Adipocyte (in vitro differentiated cells): ENCODE measurements around the gene SLX9.

Experiments
- DNase-seq: peaks from one replicate; pipeline ENCODE4 v3.0.0-alpha.2; 2015; ENCODE audit warnings: low read depth
- H3K27me3 ChIP-seq: replicated peaks from 2 replicates; pipeline ENCODE4 v1.7.0; 2013; ENCODE audit warnings: mild to moderate bottlenecking, low read length, moderate library complexity; ENCODE audit not compliant: control insufficient read depth, insufficient read depth
- H3K36me3 ChIP-seq: 2 replicates; pipeline ENCODE4 v1.7.0; 2013; ENCODE audit warnings: low read length, mild to moderate bottlenecking, moderate library complexity; ENCODE audit not compliant: control insufficient read depth, insufficient read depth, severe bottlenecking
- H3K4me1 ChIP-seq: 2 replicates; pipeline ENCODE4 v1.7.0; 2013; ENCODE audit warnings: mild to moderate bottlenecking, low read length, moderate library complexity; ENCODE audit not compliant: control insufficient read depth, insufficient read depth
- H3K4me3 ChIP-seq: 2 replicates; pipeline ENCODE4 v1.7.0; 2013; ENCODE audit warnings: mild to moderate bottlenecking, low read length, moderate library complexity
- H3K9ac ChIP-seq: 2 replicates; pipeline ENCODE4 v1.7.0; 2013; ENCODE audit warnings: mild to moderate bottlenecking, low read length, moderate library complexity
- H3K9me3 ChIP-seq: 2 replicates; pipeline ENCODE4 v1.7.0; 2013; ENCODE audit warnings: mild to moderate bottlenecking, low read length, moderate library complexity; ENCODE audit not compliant: control insufficient read depth

Gene SLX9

DNA sequence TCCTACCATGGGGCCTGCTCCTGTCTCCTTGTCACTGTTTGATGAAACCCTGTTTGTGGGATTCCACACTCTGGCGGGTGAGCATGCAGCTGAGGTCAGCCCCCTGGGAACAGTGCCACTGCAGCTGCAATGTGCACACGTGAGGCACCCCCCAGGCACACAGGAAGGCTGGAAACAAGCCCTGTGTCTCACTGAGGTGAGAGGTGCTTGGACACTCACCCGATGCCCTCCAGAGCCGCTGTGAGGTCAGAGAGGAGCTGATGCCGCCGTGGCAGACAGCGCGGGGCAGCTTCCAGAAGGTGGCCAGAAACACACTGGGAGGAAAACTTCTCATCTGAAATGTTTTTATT, 49.7 kb downstream of the SLX9 start:
- H3K27me3 ChIP-seq = peaks cover 16% of the 10 kb centered on the region
- no peaks in the 10 kb centered on the region for H3K9me3 ChIP-seq
- H3K36me3 ChIP-seq = no peaks in the 10 kb centered on the region
- no peak overlapping the region for H3K4me3 ChIP-seq
- no peak for DNase-seq
- H3K4me1 ChIP-seq = peaks cover 7% of the 10 kb centered on the region
- no peak overlapping the region for H3K9ac ChIP-seq

DNA sequence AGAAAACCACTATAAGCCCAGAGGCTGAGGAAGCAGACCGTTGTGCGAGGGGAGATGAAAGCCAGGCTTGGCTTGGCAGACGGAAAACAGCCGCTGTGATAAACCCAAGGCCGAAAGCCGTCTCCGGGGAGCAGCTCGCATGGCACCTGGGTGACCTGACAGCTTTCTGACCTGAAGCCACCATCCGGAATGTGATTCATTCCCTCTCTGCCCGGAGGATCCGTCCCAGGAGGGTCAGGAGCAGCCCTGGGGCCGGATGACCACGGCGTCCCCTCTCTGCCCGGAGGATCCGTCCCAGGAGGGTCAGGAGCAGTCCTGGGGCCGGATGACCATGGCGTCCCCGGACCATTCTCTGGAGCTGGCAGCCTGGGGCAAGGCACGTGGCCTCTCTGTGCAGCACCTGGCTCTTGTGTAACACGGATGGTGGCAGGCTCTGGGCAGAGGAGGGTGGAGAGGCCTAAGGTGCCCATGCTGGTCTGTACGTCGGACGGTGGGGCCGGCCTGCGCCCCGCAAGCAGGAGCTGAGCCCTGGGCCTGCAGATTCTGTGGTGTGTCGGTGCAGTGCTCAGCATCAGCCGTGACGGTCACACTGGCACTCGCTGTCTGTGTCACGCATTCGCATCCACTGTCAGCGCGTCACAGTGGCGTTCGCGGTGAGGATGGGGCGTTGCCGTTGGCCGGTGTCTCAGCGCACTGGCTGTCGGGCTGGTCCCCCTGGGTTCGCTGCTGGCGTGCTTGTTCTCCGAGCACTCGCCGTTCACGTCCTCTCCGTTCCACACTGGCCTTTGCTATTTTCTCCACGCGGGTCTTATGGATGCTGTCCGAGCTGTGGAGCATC, 50.3 kb downstream of the SLX9 start:
- H3K9ac ChIP-seq = no peak overlapping the region
- H3K4me1 ChIP-seq = peaks cover 13% of the 10 kb centered on the region
- H3K4me3 ChIP-seq = no peak overlapping the region
- peaks cover 16% of the 10 kb centered on the region for H3K27me3 ChIP-seq
- no peak for DNase-seq
- no peaks in the 10 kb centered on the region for H3K9me3 ChIP-seq
- H3K36me3 ChIP-seq = no peaks in the 10 kb centered on the region

DNA sequence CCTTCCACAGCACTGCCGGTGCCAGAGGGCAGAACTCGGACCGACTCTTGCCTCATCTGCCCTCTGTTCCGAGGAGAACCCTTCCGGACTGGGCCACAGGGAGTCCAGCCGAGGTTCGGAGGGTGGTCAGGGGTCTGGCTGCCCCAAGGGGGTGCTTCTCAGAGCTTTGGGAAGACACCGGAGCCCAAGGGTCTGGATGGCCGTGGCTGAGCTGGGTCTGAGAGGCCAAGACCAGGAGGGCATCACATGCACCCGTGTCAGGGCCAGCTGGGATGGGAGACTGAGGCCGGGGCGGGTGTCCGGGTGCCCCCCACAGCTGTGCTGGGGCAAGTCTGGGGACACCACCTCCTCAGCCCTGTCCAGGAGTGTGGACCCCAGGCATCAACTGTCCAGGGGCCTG, 51.1 kb downstream of the SLX9 start:
- Histone ChIP-seq H3K36me3 (no peaks in the 10 kb centered on the region), H3K4me3 (no peak overlapping the region), H3K4me1 (peaks cover 13% of the 10 kb centered on the region), H3K9ac (no peak overlapping the region), H3K9me3 (no peaks in the 10 kb centered on the region), H3K27me3 (peaks cover 16% of the 10 kb centered on the region)
- DNase-seq = no peak

DNA sequence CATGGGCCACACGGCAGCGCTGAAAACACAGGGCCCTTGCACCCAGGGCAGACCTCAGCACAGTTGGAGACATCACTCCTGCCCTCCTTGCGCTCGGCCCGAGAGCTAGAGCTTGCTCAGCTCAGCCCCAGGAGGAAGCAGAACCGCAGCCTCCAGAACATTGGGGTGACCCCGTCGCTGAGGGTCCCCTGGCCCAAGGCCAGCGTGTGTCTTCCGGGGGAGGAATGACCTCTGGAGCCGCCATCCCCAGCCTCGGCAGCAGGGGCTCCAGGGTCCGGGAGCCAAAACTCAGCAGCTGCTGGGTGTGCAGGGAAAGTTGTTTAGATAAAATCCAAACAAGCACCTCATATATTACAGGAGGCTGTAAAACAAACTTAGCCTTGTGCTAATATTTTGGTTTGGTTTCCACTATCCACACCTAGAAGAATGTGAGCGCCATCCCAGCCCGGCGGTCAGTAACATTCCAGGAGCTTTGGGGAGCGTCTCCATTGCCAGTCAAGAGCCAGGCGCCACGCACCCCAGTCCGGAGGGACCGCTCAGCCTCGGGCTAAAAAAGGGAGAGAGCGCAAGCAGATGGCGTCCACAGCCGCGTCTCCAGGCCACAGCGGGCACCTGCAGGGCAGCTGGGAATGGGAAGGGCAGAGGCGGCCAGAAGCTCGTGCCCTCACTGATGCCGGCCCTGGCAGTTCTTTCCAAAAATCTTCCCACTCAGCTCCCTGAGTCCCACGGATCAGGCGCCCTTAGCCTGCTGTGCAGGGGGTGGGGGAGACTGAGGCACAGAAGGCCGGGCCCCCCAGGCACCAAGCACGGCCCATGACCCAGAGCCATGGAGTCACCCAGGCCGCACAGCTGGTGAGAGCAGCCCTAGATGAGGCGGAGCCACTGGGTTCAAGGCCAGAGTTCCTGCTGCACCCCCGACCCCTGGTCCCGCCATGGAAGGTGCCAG, 52.0 kb downstream of the SLX9 start:
- Histone ChIP-seq H3K9ac (no peak overlapping the region), H3K4me3 (no peak overlapping the region), H3K27me3 (peaks cover 16% of the 10 kb centered on the region), H3K4me1 (peaks cover 13% of the 10 kb centered on the region), H3K36me3 (no peaks in the 10 kb centered on the region), H3K9me3 (no peaks in the 10 kb centered on the region)
- DNase-seq = no peak

DNA sequence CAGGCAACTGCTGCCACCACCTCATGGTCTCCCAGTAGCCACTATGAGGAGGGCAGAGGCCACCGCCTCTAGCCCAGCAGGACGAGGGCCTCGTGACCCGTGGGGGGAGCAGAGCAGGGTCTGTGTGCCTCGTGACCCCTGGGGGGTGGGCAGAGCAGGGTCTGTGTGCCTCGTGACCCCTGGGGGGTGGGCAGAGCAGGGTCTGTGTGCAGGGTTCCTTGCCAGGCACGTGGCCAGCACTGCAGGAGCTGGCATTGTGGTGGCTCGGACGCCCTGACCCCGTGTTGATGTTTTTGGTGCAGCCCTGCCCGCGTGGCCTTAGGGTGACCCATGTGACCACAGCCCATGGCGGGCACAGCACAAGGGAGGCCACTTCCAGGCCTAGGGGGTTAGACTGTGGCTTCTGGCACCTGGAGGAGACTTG, 52.8 kb downstream of the SLX9 start:
- DNase-seq = no peak
- Histone ChIP-seq H3K9me3 (no peaks in the 10 kb centered on the region), H3K36me3 (no peaks in the 10 kb centered on the region), H3K4me3 (no peak overlapping the region), H3K27me3 (peaks cover 16% of the 10 kb centered on the region), H3K9ac (no peak overlapping the region), H3K4me1 (peaks cover 13% of the 10 kb centered on the region)

DNA sequence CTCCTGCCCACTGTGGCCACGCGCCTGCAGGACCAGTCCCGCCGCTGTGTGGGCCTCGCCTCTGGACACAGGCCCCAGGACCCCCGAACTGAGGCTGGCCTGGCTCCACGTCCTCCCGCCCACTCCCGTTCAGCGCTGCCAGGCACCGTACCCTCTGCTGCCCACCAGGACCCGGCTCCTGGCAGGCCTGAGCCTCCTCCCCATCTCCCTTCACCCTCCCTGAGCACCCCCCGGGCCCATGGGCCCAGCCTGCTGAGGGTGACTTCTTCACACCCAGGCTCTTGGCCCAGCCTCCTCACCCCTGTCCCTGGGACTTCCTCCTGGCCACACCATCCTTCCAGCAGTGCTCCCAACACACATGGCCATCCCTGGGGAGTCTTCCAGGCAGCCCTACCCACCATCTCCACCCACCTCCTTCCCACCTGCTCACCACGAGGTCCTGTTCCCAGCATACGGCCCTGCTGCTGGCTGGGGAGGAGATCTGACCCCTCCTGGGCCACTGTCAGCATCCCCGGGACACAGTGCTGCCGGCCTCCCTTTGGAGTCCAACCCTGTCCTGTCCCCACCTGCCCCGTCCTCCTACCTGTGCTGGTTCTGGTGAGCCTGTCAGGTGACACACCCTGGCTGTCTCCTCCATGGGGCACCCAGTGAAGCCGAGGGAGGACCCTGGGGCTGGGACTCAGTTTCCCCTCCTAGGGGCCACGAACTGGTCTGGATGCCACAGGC, 53.7 kb downstream of the SLX9 start:
- peaks cover 16% of the 10 kb centered on the region for H3K27me3 ChIP-seq
- no peak overlapping the region for H3K9ac ChIP-seq
- H3K9me3 ChIP-seq = no peaks in the 10 kb centered on the region
- no peak overlapping the region for H3K4me3 ChIP-seq
- H3K4me1 ChIP-seq = peaks cover 13% of the 10 kb centered on the region
- H3K36me3 ChIP-seq = no peaks in the 10 kb centered on the region
- no peak for DNase-seq

DNA sequence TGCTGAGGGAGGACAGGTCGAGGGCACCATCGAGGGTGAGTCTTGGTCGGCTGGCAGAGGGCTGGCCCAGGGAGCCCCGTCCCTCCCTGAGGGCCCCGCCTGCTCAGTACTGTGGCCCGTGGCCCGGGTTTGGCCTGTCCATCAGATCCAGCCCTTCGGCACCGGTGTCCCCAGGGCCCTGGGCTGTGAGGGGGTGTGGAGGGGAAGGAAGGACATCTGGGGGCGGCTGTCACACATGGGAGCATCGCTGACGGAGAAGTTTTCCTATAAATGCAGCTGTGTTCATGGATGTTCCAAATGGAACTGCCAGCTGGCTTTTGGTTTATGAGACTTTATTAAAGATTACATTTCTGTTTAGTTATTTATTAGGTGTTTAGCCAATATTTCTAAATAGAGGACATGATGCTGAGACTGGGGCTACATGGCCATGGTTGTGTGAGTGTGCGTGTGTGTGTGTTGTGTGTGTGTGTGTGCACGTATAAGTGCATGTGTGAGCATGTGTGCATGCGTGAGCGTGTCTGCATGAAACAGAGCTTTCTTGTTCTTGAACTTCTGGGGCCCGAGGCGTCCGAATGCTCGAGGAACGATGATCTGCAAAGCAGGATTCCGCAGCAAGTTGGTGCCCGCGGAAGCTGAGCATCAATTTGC, 54.3 kb downstream of the SLX9 start:
- Histone ChIP-seq H3K9me3 (no peaks in the 10 kb centered on the region), H3K27me3 (peaks cover 16% of the 10 kb centered on the region), H3K4me3 (no peak overlapping the region), H3K9ac (no peak overlapping the region), H3K4me1 (peaks cover 13% of the 10 kb centered on the region), H3K36me3 (no peaks in the 10 kb centered on the region)
- no peak for DNase-seq

DNA sequence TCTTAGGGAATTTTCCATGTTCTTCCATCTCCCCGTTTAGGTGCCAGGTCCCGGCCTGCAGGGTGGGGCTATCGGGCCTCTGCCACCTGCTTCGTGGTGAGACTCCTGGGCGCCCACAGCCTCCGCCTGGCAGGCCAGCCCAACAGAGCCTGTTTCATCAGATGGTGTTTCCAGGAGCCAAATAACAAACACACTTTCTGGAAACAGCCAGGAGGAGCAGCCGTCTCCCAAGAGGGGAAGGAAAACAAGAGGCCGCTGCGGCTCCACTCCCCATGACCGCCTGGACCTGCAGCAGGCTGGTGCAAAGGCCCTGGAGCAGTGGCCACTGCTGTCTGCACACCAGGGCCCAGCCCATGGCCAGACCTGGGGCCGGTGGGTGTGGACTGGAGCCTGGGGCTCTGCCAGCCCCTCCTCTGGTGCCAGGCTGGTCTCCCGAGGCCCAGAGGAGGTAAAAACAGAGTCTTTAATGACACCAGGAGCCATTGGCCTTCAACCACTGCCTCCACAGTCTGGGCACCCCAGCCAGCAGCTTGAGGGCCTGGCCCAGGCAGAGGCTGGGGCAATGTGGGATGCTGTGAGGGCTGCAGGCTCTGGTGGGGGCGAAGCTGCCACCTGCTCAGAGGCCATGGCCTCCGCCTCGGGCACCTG, 55.0 kb downstream of the SLX9 start:
- no peaks in the 10 kb centered on the region for H3K36me3 ChIP-seq
- DNase-seq = no peak

DNA sequence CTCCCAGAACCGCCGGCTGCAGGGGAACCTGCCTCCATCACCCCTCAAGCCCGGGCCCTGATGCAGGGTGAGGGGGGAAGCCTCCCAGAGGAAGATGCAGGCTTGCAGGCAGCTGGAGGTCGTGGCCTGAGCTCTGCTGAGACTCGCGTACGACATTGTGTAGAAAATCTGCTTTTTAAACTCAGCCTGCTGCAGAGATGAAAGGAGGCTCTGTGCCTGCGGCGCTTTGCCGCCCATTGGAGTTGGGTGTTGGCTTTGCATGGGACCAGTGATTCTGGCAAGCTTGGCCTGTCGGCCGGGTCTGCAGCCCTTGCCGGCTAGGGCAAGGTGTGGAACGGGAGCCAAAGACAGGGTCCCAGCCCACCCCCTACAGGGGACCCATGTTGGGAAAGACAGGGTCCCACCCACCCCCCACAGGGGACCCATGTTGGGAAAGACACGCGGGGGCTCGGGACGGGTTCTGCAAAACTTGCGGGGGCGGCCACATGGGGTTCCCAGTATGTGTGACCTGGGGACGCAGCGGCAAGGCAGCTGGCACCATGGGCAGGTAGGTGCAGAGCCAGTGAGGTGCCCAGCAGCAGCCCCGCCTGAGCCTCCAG, 55.6 kb downstream of the SLX9 start:
- H3K36me3 ChIP-seq = no peaks in the 10 kb centered on the region
- DNase-seq = no peak
- peaks cover 12% of the 10 kb centered on the region for H3K27me3 ChIP-seq
- no peak overlapping the region for H3K4me3 ChIP-seq
- no peak overlapping the region for H3K9ac ChIP-seq
- H3K9me3 ChIP-seq = no peaks in the 10 kb centered on the region
- H3K4me1 ChIP-seq = peaks cover 13% of the 10 kb centered on the region

More for the DNA sequence above, 55.0 kb downstream of the SLX9 start:
- H3K9me3 ChIP-seq = no peaks in the 10 kb centered on the region
- peaks cover 13% of the 10 kb centered on the region for H3K4me1 ChIP-seq
- peaks cover 16% of the 10 kb centered on the region for H3K27me3 ChIP-seq
- H3K9ac ChIP-seq = no peak overlapping the region
- H3K4me3 ChIP-seq = no peak overlapping the region

DNA sequence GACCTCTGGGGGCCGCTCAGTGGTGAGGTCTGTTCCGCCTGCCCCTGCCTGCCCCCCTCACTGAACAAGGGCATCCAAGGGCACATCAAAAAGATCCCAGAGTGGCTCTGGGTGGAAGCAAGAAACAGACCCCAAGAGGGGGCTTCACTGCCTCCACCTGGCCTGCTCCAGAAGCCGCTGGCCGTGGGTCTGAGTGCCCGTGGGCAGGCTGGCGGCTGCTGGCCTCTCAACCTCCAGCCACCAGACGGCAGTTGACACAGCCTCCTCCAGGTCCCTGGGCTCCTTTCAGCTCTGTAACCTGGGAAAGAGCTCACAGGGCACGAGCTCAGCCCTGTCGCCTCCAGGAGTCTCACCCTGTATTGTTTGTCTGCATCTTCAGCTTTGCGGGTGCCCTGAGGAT, 56.3 kb downstream of the SLX9 start:
- peaks cover 18% of the 10 kb centered on the region for H3K4me1 ChIP-seq
- no peaks in the 10 kb centered on the region for H3K36me3 ChIP-seq
- peaks cover 10% of the 10 kb centered on the region for H3K27me3 ChIP-seq
- H3K9me3 ChIP-seq = no peaks in the 10 kb centered on the region
- no peak overlapping the region for H3K4me3 ChIP-seq
- H3K9ac ChIP-seq = no peak overlapping the region
- DNase-seq = no peak
